HG02610 (cell line): Measurements from ENCODE around the gene BUD31.
"Not testable (repeated sequence)": the region's sequence is repeated elsewhere in the genome, so short reads cannot be mapped to it uniquely, and the experiment has no call there.

Experiments used
- ATAC-seq: cut with Tn5 transposase; IDR thresholded peaks from one replicate; pipeline ENCODE4 v1.9.1; 2021; ENCODE audit warnings: mild to moderate bottlenecking, moderate library complexity; ENCODE audit not compliant: unreplicated experiment

BUD31 gene

DNA sequence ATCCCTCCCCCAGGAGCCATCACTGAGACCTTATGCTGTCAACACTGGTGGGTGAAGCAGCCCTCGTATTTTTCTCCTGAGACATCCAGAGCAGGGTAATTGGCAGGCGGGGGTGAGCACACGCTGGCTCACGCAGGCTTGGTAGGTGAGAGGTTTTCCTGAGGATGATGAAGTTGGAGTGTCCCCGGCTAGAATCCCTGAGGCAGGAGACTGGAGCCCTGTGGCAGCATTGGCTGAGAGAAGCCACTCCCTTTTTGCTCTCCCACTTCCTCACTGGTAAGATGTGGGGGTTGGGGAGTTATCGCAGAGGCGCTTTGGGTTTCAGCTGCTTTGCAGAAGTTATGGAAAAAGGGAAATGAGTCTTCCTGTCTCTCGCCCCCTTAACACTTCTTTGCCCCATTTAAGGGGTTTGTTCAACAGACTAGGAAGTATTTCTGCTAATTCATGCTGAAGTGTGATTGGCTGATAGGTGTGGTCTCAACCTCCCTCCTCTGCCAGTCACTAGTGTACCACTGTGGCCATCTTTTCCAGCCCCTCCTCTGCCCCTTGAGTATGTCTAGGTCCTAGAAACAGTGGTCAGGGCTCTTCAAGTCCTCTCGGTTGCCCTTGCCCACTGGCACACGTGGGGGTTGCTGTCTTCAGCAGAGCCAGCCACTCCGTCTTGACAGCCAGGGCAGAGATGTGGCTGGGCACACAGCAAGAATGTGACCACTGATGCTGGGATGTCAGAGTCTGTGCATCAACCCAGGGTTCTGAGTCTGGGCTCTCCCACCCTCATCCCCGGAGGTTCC, 28.5 kb upstream of the BUD31 start:
- ATAC-seq: peak; percentile 33

DNA sequence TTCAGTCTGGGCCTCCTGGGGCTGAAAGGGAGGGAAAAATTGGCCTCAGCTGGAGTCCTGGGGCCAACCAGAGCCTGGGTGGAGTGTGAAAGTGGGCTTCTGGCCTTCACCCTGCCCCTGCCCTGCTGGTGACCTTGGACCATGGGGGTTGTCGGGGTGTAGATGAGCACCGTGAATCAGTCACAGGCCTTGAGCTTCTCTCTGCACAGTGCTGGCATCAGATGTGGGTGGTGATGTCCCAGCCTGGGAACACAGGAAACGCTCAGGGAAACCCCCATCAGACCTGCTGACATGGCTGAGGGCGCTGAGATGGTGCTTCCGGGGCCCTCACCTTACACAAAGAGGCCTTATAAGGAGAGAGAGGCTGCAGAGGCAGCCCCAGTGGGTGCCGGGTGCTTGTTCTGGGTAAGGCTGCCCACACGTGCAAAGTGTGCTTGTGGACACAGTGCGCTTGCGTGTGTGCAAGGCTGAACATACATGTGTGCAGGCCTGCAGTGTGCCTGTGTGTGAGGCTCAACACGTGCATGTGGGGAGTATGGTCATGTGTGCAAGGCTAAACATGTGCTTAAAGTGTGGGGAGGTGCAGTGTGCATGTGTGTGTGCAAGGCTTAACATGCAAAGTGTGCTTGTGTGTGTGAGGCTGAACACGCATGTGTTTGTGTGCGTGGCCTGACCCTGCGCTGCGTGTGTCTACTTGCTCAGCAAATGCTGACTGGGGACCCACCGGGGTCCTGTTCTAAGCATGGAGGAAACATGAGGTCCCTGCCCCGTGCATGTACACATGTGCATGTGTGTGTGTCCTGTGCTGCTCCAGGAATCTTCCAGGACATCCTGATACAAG, 27.7 kb upstream of the BUD31 start:
- ATAC-seq: peak; percentile 83

DNA sequence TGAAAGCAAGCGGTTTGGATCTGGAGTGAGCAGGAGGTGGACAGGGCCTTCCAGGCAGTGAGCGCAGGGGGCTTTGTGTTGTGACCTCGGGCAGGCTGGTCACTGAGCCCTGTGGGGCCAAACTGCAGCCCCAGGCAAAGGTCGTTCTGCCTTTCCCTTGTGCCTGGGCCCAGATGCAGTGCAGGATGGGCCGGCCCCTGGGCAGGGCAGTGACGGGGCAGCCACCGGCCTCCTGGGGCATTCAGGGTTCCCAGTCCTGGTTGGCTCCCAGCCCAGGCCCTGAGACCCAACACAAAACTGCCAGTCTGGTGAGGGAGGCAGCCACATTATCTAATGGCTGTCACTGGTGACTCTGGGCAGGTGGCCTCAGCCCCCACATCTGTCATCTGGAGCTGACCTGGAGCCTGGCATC, 27.1 kb upstream of the BUD31 start:
- no peak for ATAC-seq

DNA sequence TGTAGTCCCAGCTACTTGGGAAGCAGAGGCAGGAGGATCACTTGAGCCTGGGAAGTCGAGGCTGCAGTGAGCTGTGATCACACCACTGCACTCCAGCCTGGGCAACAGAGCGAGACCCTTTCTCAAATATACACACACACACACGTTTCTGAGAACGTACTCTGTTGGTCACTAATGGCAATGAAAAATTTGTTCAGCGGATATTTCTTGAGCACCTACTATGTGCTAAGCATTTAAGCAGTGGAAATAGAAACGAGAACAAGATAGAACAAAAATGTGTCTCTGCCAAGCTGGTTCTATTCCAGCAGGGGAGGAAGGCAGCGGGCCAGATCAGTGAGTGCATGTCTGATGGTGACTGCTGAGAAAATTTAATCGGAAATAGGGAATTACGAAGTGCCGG, 25.6 kb upstream of the BUD31 start:
- ATAC-seq: no peak

DNA sequence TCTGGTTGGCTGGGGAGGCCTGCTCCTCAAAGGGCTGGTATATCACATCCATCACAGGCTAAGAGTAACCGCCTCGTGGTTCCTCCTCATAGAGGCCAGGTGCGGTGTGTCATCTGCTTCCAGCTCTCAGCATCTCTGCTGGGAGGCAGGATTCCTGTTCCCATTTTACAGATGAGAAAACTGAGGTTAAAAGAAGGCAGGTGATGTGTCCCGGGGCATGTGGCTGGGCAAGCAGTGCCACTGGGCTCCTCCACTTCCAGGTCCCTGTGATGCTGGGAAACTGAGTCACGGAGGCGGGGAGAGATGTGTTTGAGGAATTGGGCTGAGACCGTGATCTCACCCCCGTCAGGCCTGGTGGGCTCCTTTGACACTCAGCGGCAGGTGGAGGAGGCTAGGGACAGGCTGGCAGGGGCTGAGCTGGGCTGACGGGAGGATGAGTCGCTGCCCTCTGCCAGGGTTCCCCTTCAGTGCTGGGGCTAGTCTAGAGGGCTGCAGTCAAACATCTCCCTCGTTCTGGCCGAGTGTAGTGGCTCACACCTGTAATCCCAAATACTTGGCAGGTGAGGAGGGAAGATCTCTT, 24.9 kb upstream of the BUD31 start:
- no peak for ATAC-seq

DNA sequence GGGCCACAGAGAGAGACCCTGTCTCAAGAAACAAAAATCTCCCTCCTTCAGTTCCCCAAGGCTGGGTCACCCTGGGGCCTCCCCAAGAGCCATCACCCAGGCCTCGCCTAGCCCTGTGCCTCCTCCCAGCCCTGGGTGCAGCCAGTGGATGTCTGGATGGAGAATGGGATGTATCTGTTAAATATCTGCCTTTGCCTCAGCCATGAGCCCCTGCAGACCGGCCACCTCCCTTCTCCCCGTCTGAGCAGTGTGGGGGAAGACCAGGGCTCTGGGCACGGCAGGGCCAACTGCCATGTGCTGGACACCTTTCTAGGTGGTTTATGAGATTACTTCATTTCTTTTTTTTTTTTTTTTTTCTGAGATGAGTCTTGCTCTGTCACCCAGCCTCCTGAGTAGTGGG, 24.2 kb upstream of the BUD31 start:
- no peak for ATAC-seq

DNA sequence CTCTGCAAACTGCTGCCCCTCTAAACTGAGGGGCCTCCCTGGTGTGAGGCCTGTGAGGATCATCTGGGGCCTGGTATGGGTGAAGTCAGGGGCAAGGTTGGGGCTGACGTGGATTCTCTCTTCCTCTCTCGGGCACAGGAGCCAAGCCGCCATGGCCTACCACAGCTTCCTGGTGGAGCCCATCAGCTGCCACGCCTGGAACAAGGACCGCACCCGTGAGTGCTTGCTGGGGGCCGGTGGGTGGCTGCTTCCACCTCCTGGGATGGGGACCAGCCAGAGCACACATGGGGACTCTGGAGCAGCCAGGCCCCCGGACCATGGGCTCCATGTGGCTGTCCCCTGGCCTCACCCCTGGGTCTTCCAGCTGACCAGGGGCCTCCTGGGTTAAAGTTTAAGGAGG, 23.2 kb upstream of the BUD31 start:
- ATAC-seq: no peak

DNA sequence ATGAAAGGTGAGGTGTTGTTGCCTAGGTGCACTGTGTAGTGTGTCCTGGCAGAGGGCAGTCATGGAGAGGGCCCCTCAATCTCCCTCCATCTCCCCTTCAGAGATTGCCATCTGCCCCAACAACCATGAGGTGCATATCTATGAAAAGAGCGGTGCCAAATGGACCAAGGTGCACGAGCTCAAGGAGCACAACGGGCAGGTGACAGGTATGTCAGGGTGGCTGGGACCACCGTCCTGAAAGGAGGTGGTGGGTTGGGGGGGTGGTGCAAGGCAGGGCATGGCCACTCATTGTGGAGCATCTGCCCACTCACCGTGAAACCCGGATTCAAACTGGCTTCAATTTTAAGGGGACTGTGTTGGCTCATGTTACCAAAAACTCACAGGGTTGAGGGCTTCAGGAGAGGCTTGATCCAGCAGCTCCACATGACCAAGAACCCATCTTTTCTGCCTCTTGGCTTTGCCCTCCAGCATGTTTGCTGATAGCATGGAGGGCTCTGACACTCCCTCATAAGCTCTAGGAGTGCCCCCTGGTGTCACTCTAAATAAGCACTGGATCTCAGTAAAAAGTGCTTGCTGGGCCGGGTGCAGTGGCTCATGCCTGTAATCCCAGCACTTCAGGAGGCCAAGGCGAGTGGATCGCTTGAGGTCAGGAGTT, 22.1 kb upstream of the BUD31 start:
- ATAC-seq: no peak

DNA sequence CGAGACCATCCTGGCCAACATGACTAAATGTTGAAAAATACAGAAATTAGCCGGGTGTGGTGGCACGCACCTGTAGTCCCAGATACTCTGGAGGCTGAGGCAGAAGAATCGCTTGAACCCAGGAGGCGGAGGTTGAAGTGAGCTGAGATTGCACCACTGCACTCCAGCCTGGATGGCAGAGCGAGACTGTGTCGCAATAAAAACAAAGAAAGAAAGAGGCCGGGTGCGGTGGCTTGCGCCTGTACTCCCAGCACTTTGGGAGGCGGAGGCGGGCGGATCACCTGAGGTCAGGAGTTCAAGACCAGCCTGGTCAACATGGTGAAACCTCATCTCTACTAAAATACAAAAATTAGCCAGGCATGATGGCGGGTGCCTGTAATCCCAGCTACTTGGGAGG, 21.5 kb upstream of the BUD31 start:
- not testable (repeated sequence) for ATAC-seq

DNA sequence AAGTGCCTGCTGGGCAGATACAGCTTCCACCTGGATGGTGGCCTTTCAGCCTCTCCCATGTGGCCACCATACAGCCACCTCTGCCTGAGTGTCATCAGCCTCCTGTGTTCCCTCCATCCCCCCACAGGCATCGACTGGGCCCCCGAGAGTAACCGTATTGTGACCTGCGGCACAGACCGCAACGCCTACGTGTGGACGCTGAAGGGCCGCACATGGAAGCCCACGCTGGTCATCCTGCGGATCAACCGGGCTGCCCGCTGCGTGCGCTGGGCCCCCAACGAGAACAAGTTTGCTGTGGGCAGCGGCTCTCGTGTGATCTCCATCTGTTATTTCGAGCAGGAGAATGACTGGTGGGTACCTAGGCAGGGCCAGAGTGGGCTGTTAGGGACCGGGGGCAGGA, 20.9 kb upstream of the BUD31 start:
- ATAC-seq: no peak

DNA sequence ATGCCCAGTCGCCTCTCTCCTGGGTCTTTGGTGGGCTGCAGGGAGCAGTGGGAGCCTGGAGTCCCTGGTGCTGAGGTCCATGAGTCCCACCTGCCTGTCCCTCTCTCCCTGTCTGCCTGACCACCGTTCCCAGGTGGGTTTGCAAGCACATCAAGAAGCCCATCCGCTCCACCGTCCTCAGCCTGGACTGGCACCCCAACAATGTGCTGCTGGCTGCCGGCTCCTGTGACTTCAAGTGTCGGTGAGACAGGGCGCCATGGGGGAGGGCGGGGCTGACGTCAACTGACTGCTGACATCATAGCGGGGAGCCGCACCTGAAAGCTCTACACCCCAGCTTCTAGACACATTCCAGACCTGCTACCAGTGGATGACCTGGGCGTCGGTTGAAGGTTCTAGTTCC, 19.0 kb upstream of the BUD31 start:
- no peak for ATAC-seq

DNA sequence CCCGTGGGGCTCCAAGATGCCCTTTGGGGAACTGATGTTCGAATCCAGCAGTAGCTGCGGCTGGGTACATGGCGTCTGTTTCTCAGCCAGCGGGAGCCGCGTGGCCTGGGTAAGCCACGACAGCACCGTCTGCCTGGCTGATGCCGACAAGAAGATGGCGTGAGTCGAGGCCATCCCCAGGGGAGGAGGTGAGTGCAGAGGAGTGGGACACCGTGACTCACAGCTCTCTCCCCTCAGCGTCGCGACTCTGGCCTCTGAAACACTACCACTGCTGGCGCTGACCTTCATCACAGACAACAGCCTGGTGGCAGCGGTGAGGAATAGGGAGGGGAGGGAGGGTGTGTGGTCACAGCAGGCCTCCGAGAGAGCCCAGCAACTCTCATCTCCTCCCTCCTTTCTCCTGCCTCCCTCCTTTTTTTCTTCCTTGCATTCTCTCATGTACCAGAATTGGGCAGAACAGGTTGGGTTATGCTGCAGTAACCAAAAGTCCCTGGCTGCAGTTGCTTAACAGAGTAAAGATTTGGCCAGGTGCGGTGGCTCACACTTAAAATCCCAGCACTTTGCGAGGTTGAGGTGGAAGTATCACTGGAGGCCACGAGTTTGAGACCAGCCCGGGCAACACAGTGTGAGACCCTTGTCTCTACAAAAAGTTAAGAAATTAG, 17.7 kb upstream of the BUD31 start:
- ATAC-seq: no peak

DNA sequence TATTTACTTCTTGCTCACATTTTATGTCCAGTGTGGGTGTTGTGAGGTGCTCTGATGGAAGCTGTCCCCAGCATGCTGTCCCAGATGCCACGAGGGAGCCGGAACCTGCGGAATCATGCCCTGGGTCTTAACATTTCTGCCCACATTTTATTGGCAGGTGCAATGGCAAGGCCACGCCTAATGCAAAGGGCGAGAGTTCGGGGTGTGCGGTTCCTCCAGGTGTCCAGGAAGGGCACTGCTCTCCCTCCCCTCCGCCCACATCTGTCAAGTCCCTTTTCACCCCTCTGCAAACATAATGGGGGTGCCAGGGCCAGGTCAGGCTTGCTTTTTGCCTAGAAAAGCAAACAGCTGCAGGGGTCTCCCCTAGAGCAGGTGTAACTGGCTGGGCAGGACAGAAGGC, 16.7 kb upstream of the BUD31 start:
- ATAC-seq: no peak

DNA sequence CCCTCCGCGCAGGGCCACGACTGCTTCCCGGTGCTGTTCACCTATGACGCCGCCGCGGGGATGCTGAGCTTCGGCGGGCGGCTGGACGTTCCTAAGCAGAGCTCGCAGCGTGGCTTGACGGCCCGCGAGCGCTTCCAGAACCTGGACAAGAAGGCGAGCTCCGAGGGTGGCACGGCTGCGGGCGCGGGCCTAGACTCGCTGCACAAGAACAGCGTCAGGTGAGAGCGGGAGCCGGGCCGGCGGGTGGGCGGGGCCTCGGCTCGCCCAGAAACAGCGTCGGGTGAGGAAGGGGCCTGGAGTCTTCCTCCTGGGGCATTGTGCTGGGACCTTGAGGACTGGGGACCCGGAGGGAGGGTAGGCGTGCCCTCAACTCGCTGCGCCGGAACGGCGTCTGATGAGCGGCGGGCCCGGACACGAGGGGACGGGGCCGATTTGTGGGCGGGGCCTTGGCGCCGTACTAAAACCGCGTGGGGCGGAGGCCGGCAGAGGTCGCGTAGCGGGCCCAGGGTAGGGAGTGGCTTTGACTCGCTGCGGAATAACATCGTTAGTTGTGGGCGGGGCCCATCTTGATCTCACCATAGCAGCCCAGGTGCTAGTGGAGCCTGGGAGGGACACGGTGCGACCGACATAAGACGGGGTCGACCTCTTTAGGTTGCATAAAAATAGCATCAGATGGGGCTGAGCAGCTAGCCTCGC, 16.0 kb upstream of the BUD31 start:
- no peak for ATAC-seq

DNA sequence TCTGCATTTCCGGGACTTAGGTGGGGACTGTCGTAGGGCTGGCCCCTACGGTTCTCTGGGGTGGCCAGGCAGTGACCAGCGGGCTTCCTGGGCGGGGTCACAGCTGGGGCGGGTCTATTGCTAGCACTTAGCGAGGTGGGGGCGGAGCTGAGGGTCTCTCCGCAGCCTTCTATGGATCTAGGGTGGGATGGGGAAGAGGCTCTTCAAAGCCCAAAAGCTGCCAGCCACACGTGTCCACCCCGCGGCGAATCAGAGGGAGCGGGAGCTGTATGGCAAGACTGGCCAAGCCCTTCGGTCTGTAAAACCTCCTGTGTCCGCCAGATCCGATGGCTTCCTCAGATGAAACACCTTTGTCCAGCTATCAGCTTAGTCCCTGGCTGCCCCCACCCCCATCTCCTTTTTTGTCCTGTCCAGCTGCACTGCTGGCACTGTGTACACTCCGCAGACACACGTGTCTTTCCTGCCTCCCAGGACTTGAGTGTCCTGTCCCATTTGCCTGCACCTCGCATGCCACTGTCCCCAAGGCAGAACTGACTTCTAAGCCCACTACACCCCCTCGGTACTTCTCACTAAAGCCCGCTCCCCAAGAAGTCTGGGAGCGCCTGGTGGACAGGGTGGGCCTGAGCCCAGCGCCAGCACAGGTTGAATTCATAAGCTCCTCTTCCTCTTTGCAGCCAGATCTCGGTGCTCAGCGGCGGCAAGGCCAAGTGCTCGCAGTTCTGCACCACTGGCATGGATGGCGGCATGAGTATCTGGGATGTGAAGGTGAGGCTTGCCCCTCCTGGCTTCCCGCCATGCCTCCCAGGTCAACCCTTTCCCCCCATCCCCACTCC, 15.2 kb upstream of the BUD31 start:
- no peak for ATAC-seq

DNA sequence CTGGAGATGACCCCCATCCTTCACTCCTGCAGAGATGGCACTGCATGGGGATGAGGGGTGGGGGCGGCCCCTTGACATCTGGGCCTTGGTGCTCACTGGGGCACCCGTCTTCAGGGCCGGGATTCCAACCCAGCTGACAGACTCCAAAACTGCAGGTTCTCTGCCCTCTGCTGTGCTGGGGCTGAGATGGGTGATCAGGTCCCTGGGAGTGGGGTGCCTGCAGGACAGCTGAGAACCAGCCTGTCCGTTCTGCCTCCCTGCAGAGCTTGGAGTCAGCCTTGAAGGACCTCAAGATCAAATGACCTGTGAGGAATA, 14.6 kb upstream of the BUD31 start:
- ATAC-seq: no peak

DNA sequence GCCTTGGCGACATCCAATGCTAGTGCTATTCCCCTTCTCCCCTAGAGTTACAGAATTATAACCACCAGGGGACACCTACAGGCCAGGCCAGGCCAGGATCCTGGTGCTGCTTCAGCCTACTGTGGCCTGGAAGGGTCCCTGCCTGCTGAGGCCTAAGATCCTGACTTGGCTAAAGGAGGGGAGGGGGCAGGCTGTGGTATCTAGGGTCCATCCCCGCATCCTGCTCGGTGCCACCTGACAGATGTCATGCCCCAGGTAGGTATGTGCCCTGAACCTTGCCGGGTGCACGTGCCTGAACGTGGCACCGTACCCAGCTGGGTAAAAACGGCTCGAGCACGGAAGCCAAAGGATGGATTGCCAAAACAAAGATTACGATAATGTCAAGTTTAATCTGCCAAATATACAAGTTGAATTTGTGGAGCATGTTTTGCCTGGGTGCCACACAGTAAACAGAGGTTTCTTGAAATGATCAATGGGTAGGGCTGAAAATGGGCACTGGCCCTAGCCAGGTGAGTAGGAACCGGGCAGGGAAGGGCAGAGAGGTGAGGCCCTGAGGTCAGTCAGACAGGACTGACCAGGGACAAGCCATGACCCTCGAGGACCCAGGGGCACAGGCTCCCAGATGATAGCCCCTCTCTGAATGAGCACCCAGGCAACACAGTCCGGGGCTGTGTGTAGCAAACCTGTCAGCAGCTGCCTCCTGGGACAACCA, 13.0 kb upstream of the BUD31 start:
- no peak for ATAC-seq

DNA sequence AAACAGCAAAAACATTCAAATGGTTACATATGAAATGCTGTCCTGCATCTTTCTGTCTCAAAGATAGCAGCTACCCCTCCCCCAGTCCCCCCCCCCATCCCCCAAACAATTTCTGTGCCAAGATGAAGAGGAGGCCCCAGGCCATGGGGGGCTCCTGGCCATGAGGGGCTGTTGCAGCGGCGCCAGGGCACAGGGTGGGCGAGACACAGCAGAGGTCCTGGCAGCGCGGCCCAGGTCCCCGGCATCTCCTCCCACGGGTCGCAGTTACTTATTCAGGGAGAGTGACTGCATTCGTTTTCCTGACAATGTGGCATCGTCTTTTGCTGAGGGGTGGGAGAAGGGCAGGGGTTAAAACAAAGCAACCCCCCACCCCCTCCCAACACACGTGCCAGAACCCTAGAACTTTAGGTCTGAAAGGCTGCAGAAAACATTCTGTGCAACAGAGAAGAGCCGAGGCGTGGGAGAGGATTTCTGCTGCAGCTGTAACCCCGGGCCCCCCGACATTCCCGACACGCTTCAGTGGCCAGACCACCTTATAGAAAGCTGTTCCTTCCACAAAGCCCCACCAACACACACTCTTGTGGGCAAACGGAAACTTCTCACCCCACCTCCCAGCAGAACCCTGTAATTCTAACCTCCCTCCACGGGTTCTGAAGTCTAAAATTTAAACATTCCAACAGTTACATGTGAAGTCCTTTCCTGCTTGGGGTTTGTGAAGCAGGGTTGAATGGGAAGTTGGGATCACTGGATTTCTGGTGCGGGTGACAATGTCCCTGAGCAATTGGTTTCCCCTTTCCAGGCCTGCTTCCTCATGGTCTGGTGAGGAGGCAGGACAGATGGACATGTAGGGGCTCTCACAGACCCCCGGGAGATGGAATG, 12.1 kb upstream of the BUD31 start:
- no peak for ATAC-seq
